Immature natural killer cell (primary cell): Measurements from ENCODE around the gene CCT5. TPM values are rescaled to one million over a fixed set of nuclear protein-coding genes. Genes with fewer than 3 reads are reported as not detected.
"Not testable (repeated sequence)": the region's sequence is repeated elsewhere in the genome, so short reads cannot be mapped to it uniquely, and the experiment has no call there.

Source experiments
- DNase-seq, 3 donors: peaks; one replicate each; pipeline ENCODE4 v3.0.0; 2022; ENCODE audit warnings: mixed read lengths in 1 of 3
- H3K27ac Mint-ChIP-seq, 6 donors: one replicate each; pipeline ENCODE4 v1.8.0; 2020; ENCODE audit warnings: mixed read lengths in 6 of 6, mild to moderate bottlenecking in 5 of 6, inconsistent platforms in 4 of 6, moderate library complexity in 3 of 6
- H3K27me3 Mint-ChIP-seq, 3 donors: one replicate each; pipeline ENCODE4 v1.8.0; 2020 to 2021; ENCODE audit warnings: low read depth in 3 of 3, mild to moderate bottlenecking in 3 of 3, mixed read lengths in 3 of 3, moderate library complexity in 3 of 3, inconsistent platforms in 1 of 3
- H3K36me3 Mint-ChIP-seq, 3 donors: one replicate each; pipeline ENCODE4 v1.8.0; 2020; ENCODE audit warnings: mixed read lengths in 3 of 3, inconsistent platforms in 2 of 3, mild to moderate bottlenecking in 2 of 3
- H3K4me1 Mint-ChIP-seq, 2 donors: one replicate each; pipeline ENCODE4 v1.8.0; 2020; ENCODE audit warnings: inconsistent platforms in 2 of 2, mild to moderate bottlenecking in 2 of 2, mixed read lengths in 2 of 2, moderate library complexity in 1 of 2
- H3K4me3 Mint-ChIP-seq, 5 donors: one replicate each; pipeline ENCODE4 v1.8.0; 2020; ENCODE audit warnings: mild to moderate bottlenecking in 5 of 5, mixed read lengths in 5 of 5, inconsistent platforms in 3 of 5, moderate library complexity in 3 of 5
- H3K9me3 Mint-ChIP-seq, 6 donors: one replicate each; pipeline ENCODE4 v1.8.0; 2020; ENCODE audit warnings: mild to moderate bottlenecking in 6 of 6, mixed read lengths in 6 of 6, inconsistent platforms in 4 of 6, moderate library complexity in 3 of 6
- polyA plus RNA-seq, 3 donors: library from polyadenylated mRNA; unstranded; fragments of 300-500 nt; fragmentation: Illumina TruSeq; gene quantifications; one replicate each; pipeline ENCODE4 v1.2.3, GENCODE V29; 2021

Gene CCT5
- polyA plus RNA-seq, 3 donors from 2014 or later, result 182 to 227 (median 211) TPM

DNA sequence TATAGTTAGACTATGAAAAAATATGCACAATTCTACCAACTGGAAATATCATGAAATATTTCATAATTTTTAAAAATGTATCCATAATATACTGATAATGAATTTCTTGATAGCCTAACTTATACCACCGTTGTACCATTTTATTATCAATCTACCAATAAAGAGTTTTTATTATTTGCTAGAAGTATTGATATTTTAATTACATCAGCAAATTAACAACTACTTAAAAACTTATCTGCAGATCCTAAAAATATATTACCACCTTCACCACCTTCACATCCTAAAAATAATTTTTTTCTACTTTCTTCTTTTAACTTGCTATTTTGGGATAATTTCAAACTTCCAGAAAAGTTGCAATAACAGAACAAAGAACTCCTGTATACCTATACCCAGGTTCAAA, 21.8 kb upstream of the CCT5 start:
- H3K4me1 Mint-ChIP-seq, result no peaks in the 10 kb centered on the region
- H3K9me3 Mint-ChIP-seq, result peaks cover 0 to 12% (median 3%) of the 10 kb centered on the region in 6 donors
- H3K27me3 Mint-ChIP-seq, result peaks cover 0 to 2% (median 0%) of the 10 kb centered on the region in 3 donors
- DNase-seq, result no peak
- H3K27ac Mint-ChIP-seq, result no peak overlapping the region
- peaks cover 31 to 58% (median 47%) of the 10 kb centered on the region in 3 donors for H3K36me3 Mint-ChIP-seq
- H3K4me3 Mint-ChIP-seq, result no peak overlapping the region

DNA sequence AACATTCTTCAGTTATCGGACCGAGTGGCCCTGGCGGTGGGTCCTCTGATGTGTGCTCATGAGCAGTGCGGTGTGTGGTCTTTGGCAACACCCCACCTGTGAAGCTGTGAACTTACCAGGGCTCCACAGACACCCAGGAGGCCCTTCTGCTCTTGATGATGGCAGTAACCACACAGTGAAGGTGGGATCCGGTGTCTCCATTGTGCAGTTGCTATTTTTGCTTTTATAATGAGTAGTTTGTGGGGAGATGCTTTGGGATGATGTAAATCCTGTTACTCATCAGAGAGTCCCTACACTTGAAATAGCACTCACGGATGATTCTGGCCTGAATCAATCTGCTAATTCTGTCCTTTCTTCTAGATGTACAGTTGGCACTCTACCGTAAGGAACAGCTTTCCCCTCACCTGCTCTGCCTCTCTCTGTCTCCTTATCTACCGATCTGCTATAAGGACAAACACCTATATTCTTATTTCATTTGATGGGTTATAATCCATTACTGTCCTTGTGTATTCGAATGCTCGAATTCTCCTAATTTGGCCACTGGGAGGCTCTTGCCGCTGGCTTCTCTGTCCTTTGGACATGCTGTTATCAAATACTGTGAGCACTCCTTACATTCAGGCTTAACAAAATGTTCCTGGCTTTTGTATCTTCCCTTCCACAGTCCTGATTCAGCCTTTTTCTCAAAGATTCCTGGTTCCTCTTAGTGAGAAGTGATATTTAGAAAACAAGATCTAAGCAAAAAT, 20.6 kb upstream of the CCT5 start:
- Mint-ChIP-seq H3K4me1 (no peaks in the 10 kb centered on the region), H3K9me3 (peaks cover 0 to 12% (median 2%) of the 10 kb centered on the region in 6 donors), H3K4me3 (no peak overlapping the region), H3K36me3 (peaks cover 27 to 48% (median 46%) of the 10 kb centered on the region in 3 donors), H3K27ac (no peak overlapping the region), H3K27me3 (peaks cover 0 to 1% (median 0%) of the 10 kb centered on the region in 3 donors)
- no peak for DNase-seq

DNA sequence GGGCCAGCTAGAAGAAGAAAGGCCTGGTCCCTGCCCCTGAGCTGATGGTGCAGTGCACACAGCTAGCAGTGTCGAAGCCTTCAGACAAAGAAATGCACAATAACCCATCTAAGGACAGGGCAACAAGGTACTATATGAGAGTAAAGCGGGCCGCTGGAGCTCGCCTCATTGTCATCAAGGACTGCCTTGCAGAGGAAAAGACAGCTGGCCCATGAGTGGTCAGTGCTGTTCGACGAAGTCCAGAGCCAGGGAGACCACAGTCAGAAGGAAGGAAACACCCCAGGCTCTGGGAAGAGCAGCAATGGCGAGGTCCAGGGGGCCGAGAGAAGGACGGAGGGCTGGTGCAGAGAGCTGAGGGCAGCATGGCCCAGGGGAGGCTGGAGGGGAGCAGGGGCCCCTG, 17.7 kb upstream of the CCT5 start:
- no peaks in the 10 kb centered on the region for H3K4me1 Mint-ChIP-seq
- no peak for DNase-seq
- H3K27ac Mint-ChIP-seq, result no peak overlapping the region
- H3K36me3 Mint-ChIP-seq, result peaks cover 16 to 42% (median 33%) of the 10 kb centered on the region in 3 donors
- H3K4me3 Mint-ChIP-seq, result no peak overlapping the region
- H3K27me3 Mint-ChIP-seq, result peaks cover 0 to 3% (median 0%) of the 10 kb centered on the region in 3 donors
- no peaks in the 10 kb centered on the region for H3K9me3 Mint-ChIP-seq

GRCh38 chr5:10233011-10233410, 17.1 kb upstream of the CCT5 start:
- H3K36me3 Mint-ChIP-seq, result peaks cover 18 to 44% (median 34%) of the 10 kb centered on the region in 3 donors
- no peaks in the 10 kb centered on the region for H3K4me1 Mint-ChIP-seq
- H3K27ac Mint-ChIP-seq, result no peak overlapping the region
- no peak overlapping the region for H3K4me3 Mint-ChIP-seq
- H3K9me3 Mint-ChIP-seq, result no peaks in the 10 kb centered on the region
- DNase-seq, result no peak
- H3K27me3 Mint-ChIP-seq, result peaks cover 0 to 5% (median 0%) of the 10 kb centered on the region in 3 donors

DNA sequence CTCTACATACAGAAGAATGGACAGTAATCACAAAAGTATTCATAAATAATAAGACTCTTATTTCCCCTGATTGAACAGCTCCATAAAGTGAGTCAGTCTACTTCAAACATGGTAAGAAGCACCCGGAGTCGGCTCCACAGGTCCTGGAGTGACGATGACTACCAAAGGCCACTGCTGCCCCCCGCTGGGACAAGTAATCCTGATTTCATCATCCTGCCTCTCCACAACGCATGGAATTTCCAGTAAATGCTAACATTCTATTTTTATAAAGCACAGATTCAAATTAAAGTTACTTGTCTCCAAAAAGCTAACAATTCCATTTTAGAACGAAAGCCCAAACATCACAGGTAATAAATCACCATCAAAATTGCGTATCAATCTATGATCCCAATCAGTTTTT, 16.6 kb upstream of the CCT5 start:
- Mint-ChIP-seq H3K4me1 (no peaks in the 10 kb centered on the region), H3K9me3 (no peaks in the 10 kb centered on the region), H3K27me3 (peaks cover 0 to 5% (median 0%) of the 10 kb centered on the region in 3 donors), H3K36me3 (peaks cover 18 to 46% (median 31%) of the 10 kb centered on the region in 3 donors), H3K4me3 (no peak overlapping the region), H3K27ac (no peak overlapping the region)
- DNase-seq, result no peak

- Mint-ChIP-seq H3K4me1 (no peaks in the 10 kb centered on the region), H3K9me3 (no peaks in the 10 kb centered on the region), H3K36me3 (peaks cover 15 to 52% (median 22%) of the 10 kb centered on the region in 3 donors), H3K27me3 (peaks cover 0 to 5% (median 0%) of the 10 kb centered on the region in 3 donors), H3K4me3 (no peak overlapping the region), H3K27ac (no peak overlapping the region)
- no peak for DNase-seq
These were observed 14.7 kb upstream of the CCT5 start for GRCh38 chr5:10235350-10235749.

DNA sequence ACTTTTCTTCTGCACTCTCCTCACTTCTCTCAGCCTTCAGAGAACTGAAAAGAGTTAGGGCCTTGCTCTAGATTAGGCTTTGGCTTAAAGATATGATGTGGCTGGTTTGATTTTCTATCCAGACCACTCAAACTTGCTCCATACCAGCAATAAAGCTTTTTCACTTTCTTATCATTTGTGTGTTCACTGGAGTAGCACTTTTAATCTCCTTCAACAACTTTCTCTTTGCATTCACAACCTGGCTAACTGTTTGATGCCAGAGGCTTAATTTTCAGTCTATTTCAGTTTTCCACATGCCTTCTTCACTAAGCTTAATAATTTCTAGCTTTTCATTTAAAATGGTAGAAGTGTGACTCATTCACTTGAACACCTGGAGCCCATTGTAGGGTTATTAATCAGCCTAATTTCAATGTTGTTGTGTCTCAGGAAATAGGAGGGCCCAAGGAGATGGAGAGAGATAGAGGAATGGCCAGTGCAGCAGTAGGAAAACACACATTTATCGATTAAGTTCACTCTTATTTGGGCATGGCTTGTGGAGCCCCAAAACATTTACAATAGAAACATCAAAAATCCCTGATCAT, 6.3 kb upstream of the CCT5 start:
- H3K36me3 Mint-ChIP-seq, result peaks cover 1 to 9% (median 4%) of the 10 kb centered on the region in 3 donors
- no peaks in the 10 kb centered on the region for H3K9me3 Mint-ChIP-seq
- no peak overlapping the region for H3K4me3 Mint-ChIP-seq
- H3K27ac Mint-ChIP-seq, result no peak overlapping the region
- DNase-seq, result no peak
- peaks cover 7 to 9% of the 10 kb centered on the region in 2 donors for H3K4me1 Mint-ChIP-seq
- peaks cover 0 to 3% (median 2%) of the 10 kb centered on the region in 3 donors for H3K27me3 Mint-ChIP-seq

DNA sequence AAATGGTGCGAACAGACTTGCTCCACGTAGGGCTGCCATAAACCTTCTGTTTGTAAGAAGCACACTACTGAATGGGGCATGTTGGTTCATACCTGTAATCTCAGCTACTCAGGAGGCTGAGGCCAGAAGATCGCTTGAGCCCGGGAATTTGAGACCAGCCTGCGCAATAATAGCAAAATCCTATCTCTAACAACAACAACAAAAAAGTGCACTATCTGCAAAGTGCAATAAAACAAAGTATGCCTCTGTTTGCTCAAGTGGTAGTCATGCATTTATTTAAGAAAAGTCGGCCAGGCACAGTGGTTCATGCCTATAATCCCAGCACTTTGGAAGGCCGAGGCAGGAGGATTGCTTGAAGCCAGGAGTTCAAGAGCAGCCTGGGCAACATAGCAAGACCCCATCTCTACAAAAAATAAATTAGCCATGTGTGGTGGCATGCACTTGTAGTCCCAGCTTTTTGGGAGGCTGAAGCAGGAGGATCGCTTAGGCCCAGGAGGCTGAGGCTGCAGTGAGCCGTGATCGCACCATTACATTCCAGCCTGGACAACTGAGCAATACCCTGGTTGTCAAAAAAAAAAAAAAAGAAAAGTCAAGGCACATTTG, 5.6 kb upstream of the CCT5 start:
- Mint-ChIP-seq H3K36me3 (peaks cover 0 to 7% (median 0%) of the 10 kb centered on the region in 3 donors), H3K27ac (no peak overlapping the region), H3K9me3 (no peaks in the 10 kb centered on the region), H3K4me1 (peaks cover 14 to 16% of the 10 kb centered on the region in 2 donors), H3K4me3 (no peak overlapping the region), H3K27me3 (peaks cover 3 to 8% (median 5%) of the 10 kb centered on the region in 3 donors)
- no peak for DNase-seq

GRCh38 chr5:10246761-10247160, 3.3 kb upstream of the CCT5 start:
- Mint-ChIP-seq H3K4me3 (no peak overlapping the region), H3K9me3 (no peaks in the 10 kb centered on the region), H3K36me3 (peaks cover 0 to 7% (median 0%) of the 10 kb centered on the region in 3 donors), H3K4me1 (peaks cover 28 to 29% of the 10 kb centered on the region in 2 donors), H3K27me3 (peaks cover 12 to 17% (median 12%) of the 10 kb centered on the region in 3 donors), H3K27ac (peak overlapping the region in 1 of 6 donors; percentile 35)
- DNase-seq, result no peak

GRCh38 chr5:10247217-10247616, 2.9 kb upstream of the CCT5 start:
- Mint-ChIP-seq H3K27me3 (peaks cover 12 to 17% (median 12%) of the 10 kb centered on the region in 3 donors), H3K4me1 (peaks cover 31 to 33% of the 10 kb centered on the region in 2 donors)
- H3K9me3 Mint-ChIP-seq, H3K4me3 Mint-ChIP-seq, H3K27ac Mint-ChIP-seq, H3K36me3 Mint-ChIP-seq, DNase-seq: not testable (repeated sequence)

- peak overlapping the region; percentile 84 to 99 (median 98) for H3K27ac Mint-ChIP-seq
- H3K36me3 Mint-ChIP-seq, result no peaks in the 10 kb centered on the region
- DNase-seq, result peak in 1 of 3 donors; percentile 11
- H3K9me3 Mint-ChIP-seq, result no peaks in the 10 kb centered on the region
- peak overlapping the region; percentile 88 to 98 (median 92) for H3K4me3 Mint-ChIP-seq
- H3K27me3 Mint-ChIP-seq, result peaks cover 12 to 17% (median 12%) of the 10 kb centered on the region in 3 donors
- peaks cover 40% of the 10 kb centered on the region in 2 donors for H3K4me1 Mint-ChIP-seq
These were observed 1.5 kb upstream of the CCT5 start for GRCh38 chr5:10248378-10249260.

DNA sequence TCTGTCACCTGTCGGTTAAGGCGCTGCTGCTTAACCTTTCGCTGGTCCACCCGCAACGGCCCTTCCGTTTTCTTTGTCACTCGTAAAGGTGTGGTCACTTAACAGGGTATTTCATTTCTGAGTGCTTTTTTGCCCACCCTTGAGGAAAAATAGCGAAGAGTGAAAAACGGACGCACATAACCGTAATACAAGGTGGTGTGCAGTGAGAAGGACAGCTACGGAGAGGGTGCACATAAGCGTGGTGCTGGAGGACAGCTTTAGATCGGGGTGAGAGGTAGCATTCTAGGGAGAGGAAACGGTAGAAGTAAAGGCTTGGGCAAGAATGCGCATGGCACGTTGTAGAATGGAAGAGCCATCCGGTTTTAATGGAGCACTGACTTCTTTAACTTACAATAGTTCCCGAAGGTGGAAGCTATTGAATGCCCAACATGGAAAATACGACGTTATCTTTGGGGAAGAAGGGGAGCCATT, 761 bp downstream of the CCT5 start:
- Mint-ChIP-seq H3K9me3 (no peaks in the 10 kb centered on the region), H3K4me1 (peaks cover 48 to 63% of the 10 kb centered on the region in 2 donors), H3K4me3 (peak overlapping the region; percentile 86 to 98 (median 92)), H3K27me3 (peaks cover 12 to 17% (median 12%) of the 10 kb centered on the region in 3 donors), H3K27ac (peak overlapping the region; percentile 48 to 98 (median 70)), H3K36me3 (peaks cover 8 to 10% (median 10%) of the 10 kb centered on the region in 3 donors)
- peak in 2 of 3 donors; percentile 6 to 29 for DNase-seq

GRCh38 chr5:10251405-10251804, 1.3 kb downstream of the CCT5 start:
- peaks cover 49 to 65% of the 10 kb centered on the region in 2 donors for H3K4me1 Mint-ChIP-seq
- H3K9me3 Mint-ChIP-seq, result no peaks in the 10 kb centered on the region
- H3K36me3 Mint-ChIP-seq, result peaks cover 10 to 13% (median 12%) of the 10 kb centered on the region in 3 donors
- peak overlapping the region in 5 of 6 donors; percentile 48 to 98 (median 70) for H3K27ac Mint-ChIP-seq
- no peak for DNase-seq
- peaks cover 12 to 17% (median 12%) of the 10 kb centered on the region in 3 donors for H3K27me3 Mint-ChIP-seq
- peak overlapping the region; percentile 86 to 98 (median 92) for H3K4me3 Mint-ChIP-seq
